VCaP (cell line): ENCODE results near the gene SDK1.

Source experiments
- H3K27ac ChIP-seq: fragments of 450-650 bp; 2 replicates; pipeline ENCODE4 v1.5.1; 2017
- TF ChIP-seq, protein P1 (sequence below): fragments of 450-650 bp; conservative IDR thresholded peaks from 2 replicates; pipeline ENCODE4 v1.5.1; 2017; ENCODE audit warnings: mild to moderate bottlenecking, moderate library complexity

SDK1 gene

GRCh38 chr7:3710531-3710930 lies 409.5 kb downstream of the SDK1 start:
- H3K27ac ChIP-seq: peak overlapping the region; percentile 66
- TF ChIP-seq, protein P1, sequence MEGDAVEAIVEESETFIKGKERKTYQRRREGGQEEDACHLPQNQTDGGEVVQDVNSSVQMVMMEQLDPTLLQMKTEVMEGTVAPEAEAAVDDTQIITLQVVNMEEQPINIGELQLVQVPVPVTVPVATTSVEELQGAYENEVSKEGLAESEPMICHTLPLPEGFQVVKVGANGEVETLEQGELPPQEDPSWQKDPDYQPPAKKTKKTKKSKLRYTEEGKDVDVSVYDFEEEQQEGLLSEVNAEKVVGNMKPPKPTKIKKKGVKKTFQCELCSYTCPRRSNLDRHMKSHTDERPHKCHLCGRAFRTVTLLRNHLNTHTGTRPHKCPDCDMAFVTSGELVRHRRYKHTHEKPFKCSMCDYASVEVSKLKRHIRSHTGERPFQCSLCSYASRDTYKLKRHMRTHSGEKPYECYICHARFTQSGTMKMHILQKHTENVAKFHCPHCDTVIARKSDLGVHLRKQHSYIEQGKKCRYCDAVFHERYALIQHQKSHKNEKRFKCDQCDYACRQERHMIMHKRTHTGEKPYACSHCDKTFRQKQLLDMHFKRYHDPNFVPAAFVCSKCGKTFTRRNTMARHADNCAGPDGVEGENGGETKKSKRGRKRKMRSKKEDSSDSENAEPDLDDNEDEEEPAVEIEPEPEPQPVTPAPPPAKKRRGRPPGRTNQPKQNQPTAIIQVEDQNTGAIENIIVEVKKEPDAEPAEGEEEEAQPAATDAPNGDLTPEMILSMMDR: no peak

- no peak overlapping the region for H3K27ac ChIP-seq
- TF ChIP-seq, protein P1: no peak
Observed at GRCh38 chr7:3712841-3713240, 411.8 kb downstream of the SDK1 start.

GRCh38 chr7:3721422-3721821 lies 420.4 kb downstream of the SDK1 start:
- TF ChIP-seq, protein P1: no peak

GRCh38 chr7:3722396-3722922 lies 421.4 kb downstream of the SDK1 start:
- TF ChIP-seq, protein P1: peak; percentile 12; the same call in 1 of the 2 replicates
- no peak overlapping the region for H3K27ac ChIP-seq

More at GRCh38 chr7:3721422-3721821, 420.4 kb downstream of the SDK1 start:
- H3K27ac ChIP-seq: no peak overlapping the region

DNA sequence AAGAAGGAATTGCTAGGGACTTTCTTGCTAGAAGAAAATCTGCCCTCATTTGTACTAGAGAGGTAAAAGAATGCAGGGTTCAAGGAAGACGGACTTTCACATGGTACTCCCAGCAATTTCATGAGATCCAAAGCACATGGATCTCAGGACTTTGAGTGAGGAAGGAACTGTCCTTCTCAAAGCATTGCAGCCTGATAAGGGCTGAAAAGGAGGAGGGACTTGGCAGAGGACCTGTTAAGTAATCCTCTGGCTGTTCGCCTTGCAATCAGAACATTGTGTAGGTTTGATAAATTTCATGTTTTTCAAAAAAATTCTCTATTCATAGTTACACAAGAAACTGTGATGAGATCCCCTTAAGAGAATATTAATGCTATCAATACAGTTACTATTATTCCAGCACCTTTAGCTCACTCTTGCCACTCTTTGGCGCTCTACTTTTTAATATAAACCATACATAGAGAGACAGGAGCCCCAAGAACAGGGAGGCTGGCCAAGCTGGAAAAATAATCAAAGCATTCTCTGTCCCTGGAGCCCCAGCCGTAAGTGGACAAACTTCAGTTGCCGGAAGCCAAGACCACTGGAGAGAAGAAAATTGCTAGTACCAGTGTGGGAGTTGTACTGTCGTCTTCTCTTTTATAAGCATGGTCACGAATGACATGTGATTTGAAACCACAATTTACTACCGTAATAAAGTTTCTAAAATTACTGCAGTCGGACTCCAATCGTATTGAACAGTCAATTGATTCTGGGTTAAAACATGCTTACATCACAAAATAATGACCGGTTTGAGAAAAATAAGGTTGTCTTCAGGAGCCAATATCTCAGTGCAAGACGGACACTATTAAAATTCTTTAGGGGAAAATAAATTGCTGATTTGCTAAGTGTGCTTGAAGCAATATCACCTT lies 424.4 kb downstream of the SDK1 start:
- TF ChIP-seq, protein P1: no peak
- H3K27ac ChIP-seq: no peak overlapping the region

DNA sequence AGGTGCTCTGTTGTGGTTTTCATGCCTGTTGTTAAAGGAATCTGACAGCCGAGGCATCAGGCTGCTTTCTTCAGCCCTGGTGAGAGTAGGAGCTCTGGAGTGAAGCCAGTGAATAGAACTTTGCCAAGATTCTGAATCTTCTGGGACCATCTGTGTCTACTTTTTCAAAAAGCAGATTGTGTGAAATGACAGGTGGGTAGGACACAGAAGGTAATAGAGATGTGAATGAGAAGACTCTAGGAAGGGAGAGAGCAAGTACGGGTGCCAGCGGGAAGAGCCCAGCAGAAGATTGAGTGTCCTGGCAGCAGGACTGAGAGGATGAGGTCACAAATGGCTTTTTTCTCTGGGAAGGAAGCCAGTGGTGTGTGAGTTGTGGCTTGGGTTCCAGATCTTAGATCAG lies 429.2 kb downstream of the SDK1 start:
- TF ChIP-seq, protein P1: no peak
- H3K27ac ChIP-seq: no peak overlapping the region

DNA sequence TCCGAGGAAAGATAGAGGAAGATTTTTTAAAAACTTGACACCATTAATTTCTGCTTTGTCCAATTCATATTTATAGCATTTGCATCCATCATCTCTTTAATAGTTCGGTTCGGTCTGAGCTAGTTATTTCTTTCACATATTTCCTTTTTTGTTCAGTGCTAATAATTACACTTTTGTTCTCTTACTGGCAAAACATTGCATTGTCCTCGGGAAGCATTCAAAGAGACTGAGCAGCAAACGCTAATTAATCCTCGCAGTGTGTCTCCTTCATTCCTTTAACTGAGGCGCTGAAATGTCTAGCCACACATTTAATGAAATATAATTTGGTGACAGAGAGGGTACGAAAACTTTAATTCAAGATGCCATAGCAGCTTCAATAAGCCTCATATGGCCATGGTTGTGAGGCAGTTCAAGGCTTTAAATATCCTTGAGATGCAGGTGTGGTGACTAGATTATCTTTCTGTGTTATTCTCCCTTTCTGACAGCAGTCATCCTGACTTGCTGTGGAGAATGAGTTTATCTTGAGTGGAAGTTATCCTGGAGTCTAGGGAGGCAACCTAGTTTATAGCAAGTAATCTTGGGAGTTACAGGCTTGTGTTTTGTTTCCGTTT lies 431.4 kb downstream of the SDK1 start:
- no peak overlapping the region for H3K27ac ChIP-seq
- TF ChIP-seq, protein P1: no peak
